Astrocyte (in vitro differentiated cells and primary cell): ENCODE data around the gene SSBP2. TPM values are rescaled to one million over a fixed set of nuclear protein-coding genes. Genes with fewer than 3 reads are reported as not detected.
A peak's percentile ranks its signal among the peaks of the same experiment; 100 is the strongest.

Experiments used
- DNase-seq: peaks from one replicate; pipeline ENCODE4 v3.0.0-alpha.2; 2010; ENCODE audit warnings: low read depth
- FAIRE-seq: peaks from 2 replicates; lab custom pipeline; 2011; peaks lifted over from hg19 to GRCh38; lab: Jason Lieb, UNC
- H2AFZ ChIP-seq: 2 replicates; pipeline ENCODE4 v1.6.0; 2012; ENCODE audit warnings: low read depth, low read length, inconsistent platforms
- H3K27ac ChIP-seq: 2 replicates; pipeline ENCODE4 v1.5.1; 2011; ENCODE audit warnings: low read depth, low read length, inconsistent platforms
- H3K27me3 ChIP-seq: 2 replicates; pipeline ENCODE4 v1.6.0; 2011; ENCODE audit warnings: low read length, inconsistent platforms; ENCODE audit not compliant: insufficient read depth
- H3K36me3 ChIP-seq: 2 replicates; pipeline ENCODE4 v1.5.1; 2011; ENCODE audit warnings: low read length, inconsistent platforms; ENCODE audit not compliant: insufficient read depth
- H3K4me1 ChIP-seq: 2 replicates; pipeline ENCODE4 v1.5.1; 2011; ENCODE audit warnings: low read length, inconsistent platforms; ENCODE audit not compliant: insufficient read depth
- H3K4me2 ChIP-seq: 2 replicates; pipeline ENCODE4 v1.6.0; 2012; ENCODE audit warnings: low read length, inconsistent platforms
- H3K4me3 ChIP-seq: 2 replicates; pipeline ENCODE4 v1.5.1; 2011; ENCODE audit warnings: low read depth, mild to moderate bottlenecking, low read length, inconsistent platforms; ENCODE audit not compliant: insufficient read depth
- H3K79me2 ChIP-seq: 2 replicates; pipeline ENCODE4 v1.6.0; 2012; ENCODE audit warnings: mild to moderate bottlenecking, low read length, inconsistent platforms; ENCODE audit not compliant: insufficient read depth
- H3K9ac ChIP-seq: 2 replicates; pipeline ENCODE4 v1.6.0; 2012; ENCODE audit warnings: mild to moderate bottlenecking, low read length, inconsistent platforms
- H3K9me3 ChIP-seq: 2 replicates; pipeline ENCODE4 v1.5.1; 2012; ENCODE audit warnings: low read depth, mild to moderate bottlenecking, low read length, inconsistent platforms; ENCODE audit not compliant: insufficient read depth
- H4K20me1 ChIP-seq: 2 replicates; pipeline ENCODE4 v1.6.0; 2012; ENCODE audit warnings: low read length, inconsistent platforms; ENCODE audit not compliant: insufficient read depth
- H3K27ac Mint-ChIP-seq: one replicate; pipeline ENCODE4 v1.8.0; 2021; ENCODE audit warnings: mild to moderate bottlenecking, mixed read lengths; ENCODE audit not compliant: unreplicated experiment
- H3K27me3 Mint-ChIP-seq: one replicate; pipeline ENCODE4 v1.8.0; 2021; ENCODE audit warnings: low read depth, mixed read lengths; ENCODE audit not compliant: unreplicated experiment
- H3K36me3 Mint-ChIP-seq: one replicate; pipeline ENCODE4 v1.8.0; 2021; ENCODE audit warnings: low read depth, mixed read lengths; ENCODE audit not compliant: unreplicated experiment
- H3K4me1 Mint-ChIP-seq: one replicate; pipeline ENCODE4 v1.8.0; 2021; ENCODE audit warnings: low read depth, mixed read lengths; ENCODE audit not compliant: unreplicated experiment
- H3K4me3 Mint-ChIP-seq: one replicate; pipeline ENCODE4 v1.8.0; 2021; ENCODE audit warnings: mild to moderate bottlenecking, moderate library complexity, mixed read lengths; ENCODE audit not compliant: unreplicated experiment
- H3K9me3 Mint-ChIP-seq: one replicate; pipeline ENCODE4 v1.8.0; 2021; ENCODE audit warnings: mild to moderate bottlenecking, mixed read lengths; ENCODE audit not compliant: unreplicated experiment
- CTCF ChIP-seq: IDR thresholded peaks from 2 replicates; pipeline ENCODE4 v1.5.1; 2011; ENCODE audit warnings: low read depth, mild to moderate bottlenecking, inconsistent platforms, low read length, moderate library complexity; ENCODE audit not compliant: insufficient read depth
- EZH2 ChIP-seq: IDR thresholded peaks from 2 replicates; pipeline ENCODE4 v1.6.1; 2012; ENCODE audit warnings: mild to moderate bottlenecking, low read length, inconsistent platforms; ENCODE audit not compliant: insufficient read depth
- total RNA-seq: library from RNA; stranded (reverse); gene quantifications from 2 replicates; pipeline ENCODE4 v1.2.1, GENCODE V29; 2021

SSBP2 gene
- total RNA-seq, 1 donor from 2014 or later, result 59.8 TPM

DNA sequence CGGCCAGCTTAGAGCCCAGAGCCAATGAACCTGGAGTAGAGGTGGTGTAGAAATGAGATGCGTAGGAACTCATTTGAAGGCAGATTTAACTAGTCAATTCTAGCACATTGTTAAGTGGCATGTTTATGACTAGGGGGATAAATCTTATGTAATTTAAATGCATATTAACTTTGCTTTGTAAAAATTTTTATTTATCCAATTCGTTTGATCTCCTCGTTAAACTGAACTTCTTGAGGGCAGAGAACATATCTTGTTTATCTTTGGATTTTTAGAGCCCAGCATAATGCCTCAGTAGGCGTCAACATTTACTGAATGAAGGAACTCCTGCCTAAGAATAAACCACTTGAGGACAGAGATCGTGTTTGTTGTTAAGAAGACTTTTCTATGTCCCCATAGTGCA is 315.9 kb downstream of the SSBP2 start:
- no peak for TF ChIP-seq EZH2
- TF ChIP-seq CTCF, result no peak
- Mint-ChIP-seq H3K4me1 (no peaks in the 10 kb centered on the region), H3K4me3 (no peak overlapping the region), H3K9me3 (no peaks in the 10 kb centered on the region), H3K36me3 (peaks cover 12% of the 10 kb centered on the region), H3K27ac (no peak overlapping the region), H3K27me3 (no peaks in the 10 kb centered on the region)
- DNase-seq, result no peak
- H4K20me1 ChIP-seq, result no peaks in the 10 kb centered on the region
- no peak overlapping the region for H3K27ac ChIP-seq
- H3K4me1 ChIP-seq, result no peaks in the 10 kb centered on the region
- no peak overlapping the region for H2AFZ ChIP-seq
- H3K36me3 ChIP-seq, result no peaks in the 10 kb centered on the region
- no peak for FAIRE-seq
- no peak overlapping the region for H3K4me2 ChIP-seq
- H3K4me3 ChIP-seq, result no peak overlapping the region
- no peaks in the 10 kb centered on the region for H3K9me3 ChIP-seq
- no peaks in the 10 kb centered on the region for H3K79me2 ChIP-seq
- H3K27me3 ChIP-seq, result no peaks in the 10 kb centered on the region
- no peak overlapping the region for H3K9ac ChIP-seq

DNA sequence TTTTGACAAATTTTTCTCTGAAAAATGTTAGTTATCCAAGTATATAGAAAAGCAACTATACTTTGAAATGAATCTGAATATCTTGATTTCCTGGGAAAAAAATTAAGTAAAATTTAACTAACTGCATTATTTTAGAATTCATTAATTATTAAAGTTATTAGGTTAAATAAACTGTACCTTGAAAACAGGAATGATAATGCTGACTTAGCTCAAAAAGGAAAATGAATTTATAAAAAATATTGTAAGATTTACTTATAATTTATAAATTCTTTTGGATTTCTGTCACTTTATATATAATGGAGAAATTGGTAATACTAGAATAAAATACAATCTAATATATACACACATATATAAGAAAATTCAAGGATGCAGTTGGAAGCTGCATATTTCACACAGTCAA is 320.9 kb downstream of the SSBP2 start:
- no peaks in the 10 kb centered on the region for H3K27me3 Mint-ChIP-seq
- FAIRE-seq (no peak), DNase-seq (no peak)
- no peak for TF ChIP-seq CTCF
- TF ChIP-seq EZH2, result no peak
- no peak overlapping the region for H3K27ac ChIP-seq
- no peaks in the 10 kb centered on the region for H3K79me2 ChIP-seq
- no peaks in the 10 kb centered on the region for H3K36me3 ChIP-seq
- no peak overlapping the region for H3K4me2 ChIP-seq
- peaks cover 8% of the 10 kb centered on the region for H3K4me1 ChIP-seq
- H3K27me3 ChIP-seq, result no peaks in the 10 kb centered on the region
- H3K4me3 Mint-ChIP-seq, result no peak overlapping the region
- H3K9ac ChIP-seq, result no peak overlapping the region
- peaks cover 8% of the 10 kb centered on the region for H3K4me1 Mint-ChIP-seq
- H3K9me3 Mint-ChIP-seq, result no peaks in the 10 kb centered on the region
- H3K9me3 ChIP-seq, result no peaks in the 10 kb centered on the region
- no peak overlapping the region for H3K4me3 ChIP-seq
- no peak overlapping the region for H3K27ac Mint-ChIP-seq
- H2AFZ ChIP-seq, result no peak overlapping the region
- peaks cover 13% of the 10 kb centered on the region for H3K36me3 Mint-ChIP-seq
- no peaks in the 10 kb centered on the region for H4K20me1 ChIP-seq

GRCh38 chr5:81429363-81429762 is 321.5 kb downstream of the SSBP2 start:
- Histone ChIP-seq H3K9ac (no peak overlapping the region), H2AFZ (no peak overlapping the region), H3K27ac (no peak overlapping the region), H3K4me2 (peak overlapping the region; percentile 31), H3K9me3 (no peaks in the 10 kb centered on the region), H3K4me3 (no peak overlapping the region), H3K4me1 (peaks cover 10% of the 10 kb centered on the region), H3K79me2 (no peaks in the 10 kb centered on the region), H3K27me3 (no peaks in the 10 kb centered on the region), H3K36me3 (no peaks in the 10 kb centered on the region), H4K20me1 (no peaks in the 10 kb centered on the region)
- Mint-ChIP-seq H3K27me3 (no peaks in the 10 kb centered on the region), H3K36me3 (peaks cover 13% of the 10 kb centered on the region), H3K9me3 (no peaks in the 10 kb centered on the region), H3K4me1 (peaks cover 8% of the 10 kb centered on the region), H3K27ac (no peak overlapping the region), H3K4me3 (no peak overlapping the region)
- FAIRE-seq (no peak), DNase-seq (no peak)
- TF ChIP-seq CTCF (no peak), EZH2 (no peak)
